ENCODE results near the gene SLC31A2.
"Not testable (repeated sequence)": the region's sequence is repeated elsewhere in the genome, so short reads cannot be mapped to it uniquely, and the experiment has no call there.

Gene SLC31A2, protein sequence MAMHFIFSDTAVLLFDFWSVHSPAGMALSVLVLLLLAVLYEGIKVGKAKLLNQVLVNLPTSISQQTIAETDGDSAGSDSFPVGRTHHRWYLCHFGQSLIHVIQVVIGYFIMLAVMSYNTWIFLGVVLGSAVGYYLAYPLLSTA

DNA sequence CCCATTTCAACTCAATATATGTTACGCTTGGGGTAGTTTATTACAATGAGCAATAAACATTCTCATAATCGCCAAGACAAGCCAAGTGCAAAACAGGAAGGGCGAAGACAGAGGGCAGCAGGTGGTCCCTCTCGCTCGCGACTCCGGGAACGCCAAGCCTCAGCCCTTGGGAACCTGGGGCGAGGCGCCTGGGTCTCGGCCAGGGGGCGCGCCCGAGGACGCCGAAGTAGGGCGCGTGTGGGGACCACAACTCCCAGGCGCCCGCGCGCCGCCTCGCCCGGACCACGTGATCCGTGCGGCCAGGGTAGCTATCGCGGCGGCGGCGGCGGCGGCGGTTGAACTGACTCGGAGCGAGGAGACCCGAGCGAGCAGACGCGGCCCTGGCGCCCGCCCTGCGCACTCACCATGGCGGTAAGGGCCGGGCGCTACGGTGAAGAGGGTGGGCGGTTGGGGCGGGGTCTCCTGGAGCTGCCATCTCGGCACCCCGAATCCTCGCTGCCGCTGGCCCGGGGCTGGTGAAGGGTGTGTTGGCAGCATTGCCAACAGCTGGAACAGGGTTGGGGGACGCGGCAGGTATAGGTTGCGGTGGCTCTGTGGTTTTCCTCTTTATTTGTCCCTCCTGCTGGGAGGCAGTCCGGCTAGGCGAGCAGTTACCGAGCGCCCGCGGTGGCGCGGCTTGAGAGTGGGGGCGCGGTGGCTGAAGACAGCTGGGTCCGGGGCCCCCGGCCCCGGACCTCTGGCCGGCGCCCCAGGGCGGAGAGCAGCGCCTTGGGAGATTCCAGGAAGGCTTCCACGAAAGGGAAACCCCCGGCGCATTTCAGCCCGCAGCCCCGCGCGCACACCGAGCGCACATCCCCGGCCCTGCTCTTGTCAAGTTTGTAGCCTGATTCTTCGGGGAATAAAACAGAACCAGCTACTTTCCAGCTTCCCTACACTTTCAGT is at the start of gene SLC31A2:
Gene SLC31A2 (plus strand): TSS at position 338 of the 942 bp plus-strand sequence. CDS start 68 bp downstream, at position 406.
- peak; percentile 57 for DNase-seq (ENCODE audit: low spot score)

DNA sequence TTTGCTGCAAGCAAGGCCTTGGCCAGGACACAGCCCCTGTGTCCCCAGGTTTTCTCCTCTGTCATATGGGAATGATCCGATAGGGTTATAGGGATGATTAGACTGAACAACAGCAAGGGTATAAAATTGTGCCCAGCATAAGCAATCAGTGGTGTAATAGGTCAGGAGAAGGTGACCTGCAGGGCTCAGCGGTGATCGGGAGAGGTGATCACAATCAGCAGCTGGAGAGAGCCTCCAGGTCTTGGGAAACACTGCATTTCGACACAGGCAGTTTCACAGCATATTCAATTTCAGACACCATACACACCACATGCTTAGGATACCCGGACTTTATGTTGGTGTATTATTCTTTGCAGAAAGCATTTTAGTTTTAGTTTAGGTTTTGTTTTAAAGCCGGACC is 45.5 kb upstream of the SLC31A2 start:
- DNase-seq (ENCODE audit: low spot score): not testable (repeated sequence)

DNA sequence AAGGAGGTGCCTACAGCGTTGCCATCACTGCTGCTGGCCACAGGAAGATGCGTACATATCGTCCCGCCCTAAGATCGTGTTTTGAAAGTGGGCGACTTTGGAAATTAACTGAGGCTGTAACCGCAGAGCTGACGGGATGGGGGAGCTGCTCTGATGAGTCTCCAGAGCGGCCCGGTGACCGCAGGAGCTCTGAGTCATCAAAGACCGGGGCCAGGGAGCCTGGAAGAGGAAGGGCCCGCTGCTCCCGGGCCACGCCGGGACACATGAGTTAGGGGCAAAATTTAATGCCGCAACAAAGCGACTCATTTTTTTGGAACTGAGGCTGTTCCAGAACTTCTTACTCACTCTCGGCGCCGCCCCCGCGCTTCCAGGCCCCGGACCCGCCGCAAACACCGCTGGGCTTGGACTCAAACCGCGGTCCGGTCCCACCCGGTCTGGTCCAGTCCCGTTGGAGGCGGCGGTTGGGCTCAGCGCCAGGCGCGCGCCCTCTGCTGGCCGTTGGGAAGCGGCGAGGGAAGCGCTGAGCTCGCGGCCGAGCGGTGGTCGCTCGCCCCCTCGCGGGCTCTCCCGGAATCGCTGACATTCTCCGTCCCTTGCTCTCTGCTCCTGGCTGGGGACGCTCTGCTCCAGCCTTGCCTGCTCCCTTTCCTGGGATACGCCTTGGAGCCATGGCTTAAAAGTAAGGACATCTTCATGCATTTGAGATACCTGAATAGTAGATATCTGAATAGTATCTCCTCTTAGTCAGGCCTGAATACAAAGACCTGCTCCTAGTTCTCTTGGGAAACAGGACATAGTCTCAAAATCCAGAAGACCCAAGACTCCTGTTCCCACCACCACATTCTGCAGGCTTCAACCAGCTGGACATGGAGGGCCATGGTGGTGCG is 39.5 kb upstream of the SLC31A2 start:
- peak; percentile 10 for DNase-seq (ENCODE audit: low spot score)

DNA sequence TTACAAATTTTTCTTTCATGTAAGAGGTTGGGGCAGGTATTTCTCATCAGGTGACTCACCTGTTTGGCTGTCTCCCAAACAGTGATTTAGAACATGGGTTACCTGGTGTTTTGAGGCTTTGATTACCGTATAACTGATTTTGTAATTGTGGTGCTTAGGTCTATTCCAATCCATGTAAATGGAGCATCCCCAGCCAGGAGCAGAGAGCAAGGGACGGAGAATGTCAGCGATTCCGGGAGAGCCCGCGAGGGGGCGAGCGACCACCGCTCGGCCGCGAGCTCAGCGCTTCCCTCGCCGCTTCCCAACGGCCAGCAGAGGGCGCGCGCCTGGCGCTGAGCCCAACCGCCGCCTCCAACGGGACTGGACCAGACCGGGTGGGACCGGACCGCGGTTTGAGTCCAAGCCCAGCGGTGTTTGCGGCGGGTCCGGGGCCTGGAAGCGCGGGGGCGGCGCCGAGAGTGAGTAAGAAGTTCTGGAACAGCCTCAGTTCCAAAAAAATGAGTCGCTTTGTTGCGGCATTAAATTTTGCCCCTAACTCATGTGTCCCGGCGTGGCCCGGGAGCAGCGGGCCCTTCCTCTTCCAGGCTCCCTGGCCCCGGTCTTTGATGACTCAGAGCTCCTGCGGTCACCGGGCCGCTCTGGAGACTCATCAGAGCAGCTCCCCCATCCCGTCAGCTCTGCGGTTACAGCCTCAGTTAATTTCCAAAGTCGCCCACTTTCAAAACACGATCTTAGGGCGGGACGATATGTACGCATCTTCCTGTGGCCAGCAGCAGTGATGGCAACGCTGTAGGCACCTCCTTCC is 37.9 kb upstream of the SLC31A2 start:
- DNase-seq (ENCODE audit: low spot score): peak; percentile 17

DNA sequence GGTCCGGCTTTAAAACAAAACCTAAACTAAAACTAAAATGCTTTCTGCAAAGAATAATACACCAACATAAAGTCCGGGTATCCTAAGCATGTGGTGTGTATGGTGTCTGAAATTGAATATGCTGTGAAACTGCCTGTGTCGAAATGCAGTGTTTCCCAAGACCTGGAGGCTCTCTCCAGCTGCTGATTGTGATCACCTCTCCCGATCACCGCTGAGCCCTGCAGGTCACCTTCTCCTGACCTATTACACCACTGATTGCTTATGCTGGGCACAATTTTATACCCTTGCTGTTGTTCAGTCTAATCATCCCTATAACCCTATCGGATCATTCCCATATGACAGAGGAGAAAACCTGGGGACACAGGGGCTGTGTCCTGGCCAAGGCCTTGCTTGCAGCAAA is 32.0 kb upstream of the SLC31A2 start:
- not testable (repeated sequence) for DNase-seq (ENCODE audit: low spot score)

DNA sequence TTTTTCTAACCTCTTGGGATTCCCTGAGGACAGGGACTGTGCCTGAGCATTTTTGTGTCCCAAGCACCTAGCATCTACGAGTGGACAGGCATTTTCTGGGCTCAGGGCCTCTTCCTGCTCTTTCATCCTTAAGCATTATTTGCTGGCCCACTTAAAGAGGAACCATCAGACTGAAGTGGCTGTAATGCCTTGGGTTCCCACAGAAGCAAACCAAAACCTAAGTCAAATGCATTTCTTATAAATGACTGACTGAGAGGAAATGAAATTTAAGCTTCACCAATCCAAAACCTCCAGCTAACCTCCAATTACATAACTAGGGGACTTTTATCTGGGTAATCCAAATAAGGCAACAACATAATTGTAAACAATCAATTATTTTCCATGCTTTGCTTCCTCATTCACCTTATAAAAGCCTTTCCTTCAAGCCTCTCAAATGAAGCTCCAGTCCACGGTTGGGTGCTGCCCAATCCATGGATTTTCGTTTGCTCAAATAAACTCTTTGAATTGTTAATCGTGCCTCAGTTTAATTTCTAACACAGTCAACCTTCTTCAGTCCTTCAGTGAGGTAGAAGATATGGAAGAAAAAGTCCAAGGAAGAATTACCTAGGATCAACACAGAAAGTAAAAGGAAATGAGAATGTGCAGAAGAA is 25.3 kb upstream of the SLC31A2 start:
- DNase-seq (ENCODE audit: low spot score): no peak

DNA sequence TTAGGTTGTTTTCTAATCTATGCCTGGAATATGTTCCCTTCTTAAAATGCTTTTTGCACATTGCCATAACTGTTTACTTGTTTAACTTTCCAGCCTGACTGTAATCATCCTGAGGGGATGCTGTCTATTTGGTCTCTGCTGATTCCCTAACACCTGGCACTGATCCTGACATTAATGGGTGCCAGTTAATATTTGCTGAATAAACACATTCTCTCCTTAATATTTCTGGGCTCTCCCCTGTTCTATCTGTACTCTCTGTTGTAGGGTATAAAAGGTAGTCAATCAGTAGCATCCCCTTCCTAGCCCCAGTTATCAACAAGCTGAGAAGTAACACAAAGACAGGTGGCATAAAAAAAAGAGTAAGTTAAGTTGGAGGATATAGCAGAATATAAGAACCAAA is 21.3 kb upstream of the SLC31A2 start:
- no peak for DNase-seq (ENCODE audit: low spot score)

DNA sequence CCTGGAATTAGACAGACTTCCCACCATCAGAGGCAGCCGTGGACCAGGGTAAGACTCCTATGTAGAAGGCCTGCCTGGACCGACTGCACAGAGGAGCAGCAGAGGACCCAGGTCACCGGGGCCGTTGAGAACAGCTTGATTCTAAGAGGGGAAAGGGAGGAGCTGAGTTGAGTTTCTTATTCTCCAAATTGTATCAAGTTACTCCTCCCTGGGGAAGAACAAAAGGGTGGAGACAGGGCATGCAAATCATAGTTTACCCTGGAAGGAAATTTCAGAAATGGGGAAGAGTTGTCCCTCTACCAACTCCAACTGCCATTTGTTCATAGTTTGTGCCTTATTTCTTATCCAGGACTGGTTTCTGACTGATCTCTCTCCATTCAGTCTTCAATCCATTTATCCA is 20.9 kb upstream of the SLC31A2 start:
- no peak for DNase-seq (ENCODE audit: low spot score)

DNA sequence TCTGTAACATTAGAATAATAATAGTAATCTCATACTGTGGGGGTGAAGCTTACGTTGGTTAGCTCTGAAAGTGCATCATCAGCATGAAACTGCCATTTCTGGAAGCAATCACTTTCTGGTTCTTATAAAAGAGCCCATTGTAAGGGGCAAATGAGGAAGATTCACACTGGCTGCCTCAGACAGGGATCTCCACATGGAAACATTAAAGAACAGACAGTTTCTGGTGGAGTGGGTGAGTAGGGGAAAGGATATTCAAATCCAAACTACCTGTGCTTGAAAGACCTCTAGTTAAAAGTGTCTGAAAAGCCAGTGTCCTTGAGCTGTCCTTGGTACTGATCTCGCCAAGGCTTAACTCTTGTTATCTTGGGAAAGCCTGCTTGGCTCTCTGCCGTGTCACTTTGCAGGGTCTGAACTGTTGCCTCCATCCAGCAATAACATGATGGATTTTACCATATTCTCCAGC is 19.1 kb upstream of the SLC31A2 start:
- DNase-seq (ENCODE audit: low spot score): no peak

DNA sequence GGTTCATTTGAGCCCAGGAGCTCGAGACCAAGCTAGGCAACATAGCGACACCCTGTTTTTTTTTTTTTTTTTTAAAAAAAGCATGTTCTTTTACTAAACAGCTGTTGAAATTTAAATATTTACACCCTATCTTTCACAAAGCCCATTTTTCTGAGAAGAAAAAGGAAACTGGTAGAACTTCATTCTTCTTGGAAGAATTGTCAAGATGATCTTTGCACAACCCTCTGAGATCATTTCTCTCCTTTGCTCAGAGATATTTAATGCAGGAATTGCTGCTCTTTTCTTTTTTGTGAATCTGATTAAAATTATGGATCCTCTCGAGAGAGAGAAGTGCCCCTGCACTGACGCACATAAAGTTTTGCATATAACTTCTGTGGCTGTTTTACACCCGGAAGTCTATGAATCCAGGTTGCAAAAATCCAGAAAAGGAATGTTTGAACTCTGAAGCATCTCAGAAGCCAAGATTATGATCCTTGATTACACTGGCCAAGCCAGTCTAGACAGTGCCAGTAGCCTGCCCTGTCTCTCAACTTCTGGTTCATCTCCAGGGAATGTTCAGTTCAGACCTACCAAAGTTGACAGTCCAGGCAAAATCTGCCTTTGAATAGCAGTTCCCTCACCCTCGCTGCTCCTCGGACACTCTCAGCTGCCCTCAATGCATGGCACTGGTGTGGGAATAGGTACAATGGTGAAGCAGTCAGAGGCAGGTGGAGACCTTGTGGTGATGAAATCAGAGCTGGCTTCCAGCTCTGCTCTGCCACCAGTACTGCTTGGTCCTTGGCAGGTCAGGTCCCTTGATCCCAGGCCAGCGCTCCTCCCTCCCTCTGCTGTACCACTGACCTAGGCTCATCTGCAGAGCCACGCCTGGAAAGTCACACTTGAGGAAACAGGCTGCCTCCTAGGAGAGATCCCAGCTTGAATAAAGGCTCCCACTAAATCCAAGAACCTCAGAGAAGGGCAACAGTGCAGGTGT is 13.3 kb upstream of the SLC31A2 start:
- DNase-seq (ENCODE audit: low spot score): no peak

DNA sequence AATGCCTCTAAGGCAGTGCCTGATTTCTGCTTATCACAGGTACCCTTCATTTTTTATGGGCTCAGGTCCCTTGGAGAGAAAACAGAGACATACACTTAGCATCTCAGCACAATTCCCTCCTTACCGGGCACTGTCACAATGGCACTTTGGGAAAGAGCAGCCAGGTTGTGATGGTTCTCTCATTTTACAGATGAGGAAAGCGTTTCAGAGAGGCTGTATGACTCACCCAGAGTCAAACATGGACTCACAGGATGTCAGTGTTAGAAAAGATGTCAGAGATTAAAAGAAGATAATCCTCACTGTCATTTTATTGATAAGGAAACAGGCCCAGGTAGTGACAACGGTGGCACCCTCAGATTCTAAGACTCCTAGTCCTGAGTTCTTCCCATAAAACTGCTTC is 12.0 kb upstream of the SLC31A2 start:
- DNase-seq (ENCODE audit: low spot score): no peak

DNA sequence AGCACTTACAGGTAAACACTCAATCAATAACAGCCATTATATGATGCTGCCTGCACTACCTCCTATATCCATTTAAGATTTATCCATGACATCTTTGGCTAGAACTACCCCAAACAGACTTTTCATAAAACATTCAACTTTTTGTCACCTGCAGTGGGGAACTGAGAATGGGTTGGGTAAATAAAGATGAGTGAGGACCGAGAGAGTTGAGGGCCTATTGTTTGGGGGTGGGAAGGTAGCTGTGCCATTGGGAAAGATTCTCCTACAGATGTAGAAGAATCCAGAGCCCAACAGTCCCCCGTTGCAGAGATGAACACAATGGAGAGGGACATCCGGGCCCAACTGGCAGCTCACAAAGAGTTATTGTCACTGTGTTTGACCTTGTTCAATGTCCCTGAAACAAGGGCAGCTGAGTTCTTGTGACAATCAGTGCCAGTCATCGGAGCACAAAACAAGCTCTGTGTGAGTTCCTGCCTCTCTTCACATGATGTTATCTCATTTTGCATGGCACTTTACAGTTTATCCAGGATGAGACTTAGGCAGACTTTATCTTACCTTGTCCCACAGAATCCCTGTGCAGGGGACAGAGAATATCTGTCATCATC is 11.5 kb upstream of the SLC31A2 start:
- DNase-seq (ENCODE audit: low spot score): no peak

DNA sequence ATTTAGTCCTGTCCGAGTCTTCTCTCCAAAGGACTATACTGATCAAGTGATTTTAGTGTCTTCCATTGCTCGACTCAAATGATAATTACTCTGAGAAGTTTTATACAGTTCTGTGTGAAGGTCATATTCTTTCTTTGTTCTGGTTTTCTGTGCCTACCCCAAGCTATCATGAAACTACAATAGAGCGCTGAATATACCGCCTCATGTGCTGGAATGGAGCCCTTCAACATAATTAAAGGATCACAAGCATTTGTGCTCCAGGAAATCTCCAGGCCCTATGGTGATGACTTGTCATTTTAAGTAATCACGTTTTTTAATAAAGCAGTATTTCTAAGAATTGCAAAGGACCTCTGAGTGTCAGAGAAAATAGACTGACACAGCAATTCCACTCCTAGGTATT is 10.9 kb upstream of the SLC31A2 start:
- DNase-seq (ENCODE audit: low spot score): no peak

DNA sequence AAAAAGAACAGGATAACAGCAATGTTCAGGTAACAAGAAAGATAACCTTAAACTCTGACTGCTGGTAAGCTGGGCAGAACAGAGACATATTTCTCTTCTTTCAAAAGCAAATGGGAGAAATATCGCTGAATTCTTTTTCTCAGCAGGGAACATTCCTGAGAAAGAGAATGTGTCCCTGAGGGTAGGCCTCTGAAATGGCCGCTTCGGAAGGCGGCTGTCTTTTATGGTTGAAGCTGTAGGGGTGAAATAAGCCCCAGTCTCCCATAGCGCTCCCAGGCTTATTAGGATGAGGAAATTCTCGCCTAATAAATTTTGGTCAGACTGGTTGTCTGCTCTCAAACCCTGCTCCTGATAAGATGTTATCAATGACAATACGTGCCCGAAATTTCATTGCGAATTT is 9.9 kb upstream of the SLC31A2 start:
- not testable (repeated sequence) for DNase-seq (ENCODE audit: low spot score)

DNA sequence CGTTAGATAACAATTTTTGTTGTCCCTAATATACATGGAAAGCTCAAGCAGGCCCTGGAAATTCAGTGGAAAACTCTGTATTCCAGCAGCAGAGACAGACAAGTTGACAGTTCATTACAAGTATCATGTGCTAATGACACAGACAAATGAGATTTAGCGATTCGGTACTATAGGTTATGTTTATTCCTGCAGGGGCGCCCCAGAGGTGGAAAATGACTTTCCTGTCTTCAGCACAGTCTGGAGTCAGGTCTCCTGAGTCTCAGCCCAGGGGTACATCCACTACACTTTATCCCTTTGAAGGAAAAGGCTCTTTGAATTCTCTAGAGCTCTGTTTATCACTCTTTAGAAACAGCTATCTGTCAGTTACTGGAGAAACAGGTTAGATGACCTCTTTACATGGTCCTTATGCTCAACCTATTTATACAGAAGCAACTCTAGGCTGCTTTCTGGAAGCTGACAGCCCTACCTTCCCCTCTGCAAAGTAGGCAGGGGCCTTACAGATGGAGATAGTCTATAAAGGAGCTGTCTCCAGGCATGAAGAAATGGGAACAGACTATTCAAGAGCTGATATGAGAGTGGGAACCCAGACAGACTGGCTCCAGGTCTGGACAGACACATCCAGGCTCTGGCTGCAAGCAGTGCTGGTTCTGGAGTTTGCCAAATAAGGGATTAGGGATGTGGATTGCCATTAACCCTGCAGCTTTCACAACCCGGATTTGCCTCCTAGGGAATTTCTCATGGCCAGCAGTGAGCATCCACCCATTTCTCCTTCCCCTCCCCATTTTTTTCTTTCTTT is 7.2 kb upstream of the SLC31A2 start:
- DNase-seq (ENCODE audit: low spot score): no peak

DNA sequence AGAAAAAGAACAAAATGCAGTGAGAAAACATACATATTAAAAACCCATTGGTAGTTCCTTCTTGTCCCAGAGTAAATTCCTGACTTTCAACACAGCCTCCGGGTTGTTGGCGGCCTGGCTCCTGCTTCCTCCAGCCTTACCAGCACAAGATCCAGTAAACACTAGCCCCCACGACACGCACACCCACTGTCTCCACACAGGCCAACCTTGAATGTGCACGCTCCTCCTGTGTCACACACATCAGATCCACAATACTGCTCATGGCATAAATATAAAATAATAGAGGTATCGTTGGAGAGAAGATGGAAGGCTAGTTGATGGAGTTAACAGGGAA is 2.5 kb upstream of the SLC31A2 start:
- DNase-seq (ENCODE audit: low spot score): no peak

DNA sequence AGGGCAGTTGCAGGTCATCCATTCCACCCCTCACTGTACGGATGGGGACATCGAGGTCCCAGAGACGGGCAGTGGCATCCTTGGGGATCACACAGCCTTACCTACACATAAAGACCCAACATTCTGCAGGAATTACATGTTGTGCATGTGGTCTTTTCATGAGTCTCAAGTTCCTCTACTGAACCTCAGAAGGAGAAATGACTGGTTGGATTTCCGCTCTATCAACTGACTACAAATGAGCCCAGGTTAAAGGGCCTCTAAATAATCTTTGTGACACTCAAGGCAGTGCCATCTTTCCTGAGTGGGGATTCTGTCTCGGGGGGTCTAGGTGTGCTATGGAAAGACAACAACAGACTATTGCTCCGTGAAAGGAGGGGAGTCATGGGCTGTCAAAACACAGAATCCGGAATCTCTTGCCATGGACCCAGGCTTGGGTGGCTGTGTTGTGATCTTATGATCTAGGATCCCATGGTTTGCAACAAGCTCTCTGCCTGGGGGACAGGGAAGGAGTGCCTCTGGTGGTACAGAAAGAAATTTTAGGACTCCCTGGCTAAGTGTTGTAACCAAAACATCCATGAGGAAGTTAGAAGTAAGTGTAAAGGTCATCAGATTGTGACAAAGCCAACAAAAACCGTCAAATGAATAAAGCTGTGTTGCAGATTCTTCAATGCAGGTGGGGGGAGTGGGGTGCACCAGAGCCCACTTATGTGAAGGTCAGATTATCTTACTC is 1.9 kb upstream of the SLC31A2 start:
- no peak for DNase-seq (ENCODE audit: low spot score)

DNA sequence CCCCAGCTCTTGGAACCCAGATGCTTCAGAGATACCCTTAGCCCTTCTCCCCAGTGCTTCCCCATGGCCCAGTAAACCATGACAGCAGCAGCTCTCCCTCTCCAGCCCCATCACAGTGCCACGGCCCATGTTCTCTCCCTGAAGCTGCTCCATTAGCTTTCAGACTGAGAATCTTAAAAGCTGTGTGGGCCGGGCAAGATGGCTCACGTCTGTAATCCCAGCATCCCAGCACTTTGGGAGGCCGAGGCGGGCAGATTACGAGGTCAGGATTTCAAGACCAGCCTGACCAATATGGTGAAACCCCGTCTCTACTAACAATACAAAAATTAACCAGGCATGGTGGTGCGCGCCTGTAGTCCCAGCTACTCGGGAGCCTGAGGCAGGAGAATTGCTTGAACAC is 1.2 kb upstream of the SLC31A2 start:
- DNase-seq (ENCODE audit: low spot score): not testable (repeated sequence)
